ENCODE measurements around the gene UBALD1. TPM values are rescaled to one million over a fixed set of nuclear protein-coding genes. Genes with fewer than 3 reads are reported as not detected.

UBALD1 gene
- total and polyA plus RNA-seq, 10 of the 15 experiments (the other 5 are each of a cell fraction or from before 2014, with no cell fraction given), result 0.05 to 32.7 (median 5.1) TPM

DNA sequence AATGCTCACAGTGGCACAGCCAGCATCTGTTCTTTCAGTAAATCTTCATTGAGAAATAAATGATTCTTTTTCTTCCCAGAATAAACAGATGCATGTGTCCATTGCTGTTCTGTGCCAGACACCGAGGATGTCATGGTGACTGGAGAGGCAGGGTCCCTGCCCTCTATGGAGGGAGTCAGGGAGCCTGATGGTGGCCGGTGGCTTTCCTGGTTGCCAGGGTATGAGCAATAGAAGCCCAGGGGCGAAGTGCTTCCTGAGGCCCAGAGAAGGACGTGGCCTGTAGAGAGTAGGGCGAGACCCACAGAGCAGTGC, 48.7 kb upstream of the UBALD1 start:
- Histone ChIP-seq H3K79me2 (ENCODE audit: control insufficient read depth, insufficient read depth, low read length) (no peaks in the 10 kb centered on the region), H3K4me2 (ENCODE audit: control insufficient read depth, insufficient read depth) (no peak overlapping the region), H3K4me3 (no peak overlapping the region), H3K36me3 (ENCODE audit: control insufficient read depth in 2 of 2, insufficient read depth in 2 of 2, low read length in 1 of 2) (peaks cover 18 to 29% of the 10 kb centered on the region in 2 experiments; a peak in 3 of 4 replicates), H3K27ac (ENCODE audit: control insufficient read depth, insufficient read depth) (no peak overlapping the region), H4K20me1 (ENCODE audit: control insufficient read depth, insufficient read depth) (no peaks in the 10 kb centered on the region), H3K27me3 (replicated peaks in 1 of 2; ENCODE audit: control insufficient read depth in 2 of 2, insufficient read depth in 2 of 2, low read length in 1 of 2) (no peaks in the 10 kb centered on the region), H3K4me1 (ENCODE audit: control insufficient read depth, insufficient read depth, low read length) (peaks cover 16% of the 10 kb centered on the region), H3K9ac (ENCODE audit: control insufficient read depth, insufficient read depth, low read length) (no peak overlapping the region), H3K9me3 (replicated peaks; ENCODE audit: control insufficient read depth, insufficient read depth, low read length) (no peaks in the 10 kb centered on the region), H2AFZ (ENCODE audit: control insufficient read depth, low read depth, low read length) (no peak overlapping the region)
- 75% methylated on average over 5 of the region's 5 CpGs for WGBS (ENCODE audit: insufficient coverage, insufficient replicate concordance, low lambda C conversion rate, missing lambda C conversion rate)
- in situ Hi-C loops (cut with MboI) (no loop called here), intact Hi-C loops (cut with micrococcal nuclease; ENCODE audit: unreplicated experiment) (no loop called here)
- DNase-seq (ENCODE audit: low read depth, low spot score) (no peak), FAIRE-seq (no peak), ATAC-seq (no peak)
- ChIA-PET RAD21 (ENCODE audit: unreplicated experiment) (no interaction called here), CTCF (no interaction called here), SMC1A (ENCODE audit: uncharacterized antibody, unreplicated experiment) (no interaction called here), POLR2A (no interaction called here)
- no peak for TF ChIP-seq SKIL (IDR thresholded peaks at IDR 0.05; ENCODE audit: low read depth, poor library complexity, severe bottlenecking)
- no TSS peak for BruUV-seq (replicated peaks)

- BruUV-seq (replicated peaks), result no TSS peak
- TF ChIP-seq SKIL (IDR thresholded peaks at IDR 0.05; ENCODE audit: low read depth, poor library complexity, severe bottlenecking), result no peak
- TF ChIP-seq NFIC (IDR thresholded peaks at IDR 0.05; ENCODE audit: low read depth, low read length), result no peak
- TF ChIP-seq EZH2 (IDR thresholded peaks at IDR 0.05; ENCODE audit: borderline replicate concordance, control insufficient read depth, low read depth, low read length), result no peak
- TF ChIP-seq ZSCAN29 (IDR thresholded peaks at IDR 0.05), result no peak
- no peak for TF ChIP-seq TARDBP (IDR thresholded peaks at IDR 0.05; ENCODE audit: borderline replicate concordance)
- TF ChIP-seq EGR1 (IDR thresholded peaks at IDR 0.05; ENCODE audit: borderline replicate concordance in 1 of 2, low read depth in 2 of 2, low read length in 2 of 2), result no peak
- no peak for TF ChIP-seq POU2F2 (IDR thresholded peaks at IDR 0.05; ENCODE audit: borderline replicate concordance, low read depth, low read length)
- 0 out of 2 replicates have a peak, but pooled peaks have one; percentile 28 for TF ChIP-seq POLR2A (IDR thresholded peaks at IDR 0.05; ENCODE audit: low read depth, low read length)
- in situ Hi-C loops (cut with MboI) (no loop called here), intact Hi-C loops (cut with micrococcal nuclease; ENCODE audit: unreplicated experiment) (no loop called here)
- CTCF ChIA-PET, result no interaction called here
- Histone ChIP-seq H3K79me2 (ENCODE audit: control insufficient read depth, insufficient read depth, low read length) (no peaks in the 10 kb centered on the region), H2AFZ (ENCODE audit: control insufficient read depth, low read depth, low read length) (no peak overlapping the region), H3K4me1 (ENCODE audit: control insufficient read depth, insufficient read depth, low read length) (peaks cover 16% of the 10 kb centered on the region), H3K36me3 (ENCODE audit: control insufficient read depth in 2 of 2, insufficient read depth in 2 of 2, low read length in 1 of 2) (peaks cover 14 to 22% of the 10 kb centered on the region in 2 experiments; a peak in 3 of 4 replicates), H3K27me3 (replicated peaks in 1 of 2; ENCODE audit: control insufficient read depth in 2 of 2, insufficient read depth in 2 of 2, low read length in 1 of 2) (no peaks in the 10 kb centered on the region), H3K4me3 (no peak overlapping the region), H4K20me1 (ENCODE audit: control insufficient read depth, insufficient read depth) (no peaks in the 10 kb centered on the region), H3K9me3 (replicated peaks; ENCODE audit: control insufficient read depth, insufficient read depth, low read length) (no peaks in the 10 kb centered on the region), H3K4me2 (ENCODE audit: control insufficient read depth, insufficient read depth) (no peak overlapping the region), H3K9ac (ENCODE audit: control insufficient read depth, insufficient read depth, low read length) (no peak overlapping the region), H3K27ac (ENCODE audit: control insufficient read depth, insufficient read depth) (no peak overlapping the region)
- SMC1A ChIA-PET (ENCODE audit: uncharacterized antibody, unreplicated experiment), result no interaction called here
- FAIRE-seq (no peak), DNase-seq (ENCODE audit: low read depth, low spot score) (no peak), ATAC-seq (no peak)
- WGBS (ENCODE audit: insufficient coverage, insufficient replicate concordance, low lambda C conversion rate, missing lambda C conversion rate), result 84% methylated on average over 11 of the region's 11 CpGs
- POLR2A ChIA-PET, result no interaction called here
- RAD21 ChIA-PET (ENCODE audit: unreplicated experiment), result no interaction called here
Observed at GRCh38 chr16:4661661-4662060, 47.0 kb upstream of the UBALD1 start.

Measured in GM12878 (cell line).